Left lung (tissue), 10 donors: ENCODE data around the gene CD34. TPM values are rescaled to one million over a fixed set of nuclear protein-coding genes. Genes with fewer than 3 reads are reported as not detected.
A peak's percentile ranks its signal among the peaks of the same experiment; 100 is the strongest.
"Not testable (repeated sequence)": the region's sequence is repeated elsewhere in the genome, so short reads cannot be mapped to it uniquely, and the experiment has no call there.

Experiments used
- ATAC-seq: fragments of 200-7000 bp; cut with Tn5 transposase; one replicate; pipeline ENCODE4 v1.9.1; 2020; ENCODE audit warnings: moderate library complexity
- DNase-seq, 4 donors: peaks; one replicate each; pipeline ENCODE4 v3.0.0-alpha.2; 2013 to 2020
- H3K27ac ChIP-seq, 2 donors: fragments of 200-600 bp; sonication (generic) in 1 of 2; one replicate each; pipeline versions ENCODE4 v1.5.0 to v1.8.0; 2020 to 2021
- H3K27me3 ChIP-seq, 2 donors: fragments of 200-600 bp; sonication (generic) in 1 of 2; one replicate each; pipeline versions ENCODE4 v1.5.0 to v1.8.0; 2020 to 2021
- H3K36me3 ChIP-seq, 2 donors: fragments of 200-600 bp; sonication (generic) in 1 of 2; one replicate each; pipeline versions ENCODE4 v1.5.0 to v1.8.0; 2020 to 2021
- H3K4me1 ChIP-seq, 2 donors: fragments of 200-600 bp; one replicate each; pipeline ENCODE4 v1.8.0; 2021
- H3K4me3 ChIP-seq, 2 donors: fragments of 200-600 bp; sonication (generic) in 1 of 2; one replicate each; pipeline versions ENCODE4 v1.5.0 to v1.8.0; 2020 to 2021; ENCODE audit warnings: mild to moderate bottlenecking in 1 of 2
- H3K9me3 ChIP-seq, 2 donors: fragments of 200-600 bp; sonication (generic) in 1 of 2; one replicate each; pipeline versions ENCODE4 v1.5.0 to v1.8.0; 2020 to 2021
- intact Hi-C, 2 donors: fragments of 100-400 bp; cut with DNase I; formaldehyde crosslinking; loops; one replicate each; pipeline versions ENCODE4 v1.11.2 to v1.14.2; 2022
- polyA plus RNA-seq, 6 donors: library from polyadenylated mRNA; unstranded; fragments of 120-200 nt; gene quantifications; one replicate each; pipeline ENCODE4 v1.2.1, GENCODE V29; 2013; ENCODE audit not compliant: insufficient read length in 6 of 6
- total RNA-seq, 2 donors: library from RNA; stranded (reverse); fragmentation: NEBNext Ultra II Directional; extraction: Animal tissue kit (Norgen Biotek cat#: 25700); gene quantifications; one replicate each; pipeline ENCODE4 v1.2.1, GENCODE V29; 2021
- TF ChIP-seq, protein P1 (sequence below), 2 donors: fragments of 200-600 bp; sonication (generic) in 1 of 2; IDR thresholded peaks; one replicate each; pipeline versions ENCODE4 v1.5.0 to v1.8.0; 2021; ENCODE audit warnings: antibody characterized with exemption in 2 of 2
- donor health status: DM: no; HTN: yes; CAD: no.
- donor health status: DM: no; HTN: no; CAD: no.

Gene CD34
- total and polyA plus RNA-seq, 8 donors: 40.8 to 160 (median 137) TPM

DNA sequence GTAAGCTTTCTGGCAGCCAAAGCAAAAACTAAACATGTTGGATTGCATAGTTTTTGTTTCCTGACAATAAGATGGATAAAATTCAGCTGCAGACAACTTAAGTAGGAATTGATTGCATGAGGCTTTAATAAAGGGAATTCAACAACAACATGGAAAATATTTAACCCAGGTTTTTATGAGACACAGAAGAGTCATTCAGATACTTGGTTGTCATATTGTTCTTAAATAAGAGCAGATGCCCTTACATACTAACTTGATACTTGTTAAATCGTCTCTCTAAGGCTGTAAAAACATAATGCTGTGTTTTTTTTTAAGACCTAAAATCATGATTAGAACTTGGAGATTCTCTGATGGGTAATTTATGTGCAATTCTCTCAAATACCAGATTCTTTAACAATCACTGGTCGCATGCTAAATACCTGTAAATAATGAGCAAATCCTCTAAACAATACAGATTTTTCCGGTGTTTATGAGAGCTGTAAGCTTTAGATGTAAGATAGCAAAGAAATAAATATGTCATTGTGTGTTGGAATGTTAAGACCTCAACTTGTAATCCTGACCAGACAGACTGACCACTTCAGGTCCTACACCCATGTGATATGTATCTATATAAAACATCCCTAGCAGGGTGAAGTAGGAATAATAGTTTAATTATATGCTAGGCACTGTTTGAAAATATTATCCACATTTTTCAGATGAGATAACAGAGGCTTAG, 37.8 kb upstream of the CD34 start:
- Histone ChIP-seq H3K36me3 (no peaks in the 10 kb centered on the region), H3K4me3 (no peak overlapping the region), H3K27me3 (no peaks in the 10 kb centered on the region), H3K27ac (peak overlapping the region in 1 of 2 donors; percentile 4), H3K9me3 (no peaks in the 10 kb centered on the region), H3K4me1 (peaks cover 0 to 9% of the 10 kb centered on the region in 2 donors)
- TF ChIP-seq, protein P1, sequence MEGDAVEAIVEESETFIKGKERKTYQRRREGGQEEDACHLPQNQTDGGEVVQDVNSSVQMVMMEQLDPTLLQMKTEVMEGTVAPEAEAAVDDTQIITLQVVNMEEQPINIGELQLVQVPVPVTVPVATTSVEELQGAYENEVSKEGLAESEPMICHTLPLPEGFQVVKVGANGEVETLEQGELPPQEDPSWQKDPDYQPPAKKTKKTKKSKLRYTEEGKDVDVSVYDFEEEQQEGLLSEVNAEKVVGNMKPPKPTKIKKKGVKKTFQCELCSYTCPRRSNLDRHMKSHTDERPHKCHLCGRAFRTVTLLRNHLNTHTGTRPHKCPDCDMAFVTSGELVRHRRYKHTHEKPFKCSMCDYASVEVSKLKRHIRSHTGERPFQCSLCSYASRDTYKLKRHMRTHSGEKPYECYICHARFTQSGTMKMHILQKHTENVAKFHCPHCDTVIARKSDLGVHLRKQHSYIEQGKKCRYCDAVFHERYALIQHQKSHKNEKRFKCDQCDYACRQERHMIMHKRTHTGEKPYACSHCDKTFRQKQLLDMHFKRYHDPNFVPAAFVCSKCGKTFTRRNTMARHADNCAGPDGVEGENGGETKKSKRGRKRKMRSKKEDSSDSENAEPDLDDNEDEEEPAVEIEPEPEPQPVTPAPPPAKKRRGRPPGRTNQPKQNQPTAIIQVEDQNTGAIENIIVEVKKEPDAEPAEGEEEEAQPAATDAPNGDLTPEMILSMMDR (IDR thresholded peaks at IDR 0.05): no peak
- intact Hi-C loops: no loop called here
- ATAC-seq (no peak), DNase-seq (no peak)

DNA sequence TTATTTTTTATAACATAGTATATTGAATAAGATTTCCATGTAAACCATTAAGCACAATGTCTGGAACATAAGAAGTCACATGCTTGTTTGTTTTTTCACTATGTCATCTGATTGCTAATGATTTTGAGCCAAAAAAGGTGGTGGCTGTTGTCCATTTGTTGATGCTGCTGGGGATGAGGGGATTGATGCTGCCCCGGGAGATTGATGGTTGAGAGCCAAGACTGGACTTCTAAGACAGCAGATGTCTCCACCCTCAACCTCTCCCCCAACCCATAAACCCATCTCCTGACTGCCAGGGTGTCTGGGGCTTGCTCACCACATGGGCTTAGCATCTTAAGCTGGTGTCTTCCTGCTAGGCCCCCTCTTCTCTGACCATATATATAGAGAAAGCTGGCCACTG, 35.8 kb upstream of the CD34 start:
- intact Hi-C loops: no loop called here
- Histone ChIP-seq H3K27ac (no peak overlapping the region), H3K36me3 (no peaks in the 10 kb centered on the region), H3K9me3 (no peaks in the 10 kb centered on the region), H3K4me1 (no peaks in the 10 kb centered on the region), H3K4me3 (no peak overlapping the region), H3K27me3 (no peaks in the 10 kb centered on the region)
- ATAC-seq (no peak), DNase-seq (no peak)
- TF ChIP-seq, protein P1 (IDR thresholded peaks at IDR 0.05): no peak

DNA sequence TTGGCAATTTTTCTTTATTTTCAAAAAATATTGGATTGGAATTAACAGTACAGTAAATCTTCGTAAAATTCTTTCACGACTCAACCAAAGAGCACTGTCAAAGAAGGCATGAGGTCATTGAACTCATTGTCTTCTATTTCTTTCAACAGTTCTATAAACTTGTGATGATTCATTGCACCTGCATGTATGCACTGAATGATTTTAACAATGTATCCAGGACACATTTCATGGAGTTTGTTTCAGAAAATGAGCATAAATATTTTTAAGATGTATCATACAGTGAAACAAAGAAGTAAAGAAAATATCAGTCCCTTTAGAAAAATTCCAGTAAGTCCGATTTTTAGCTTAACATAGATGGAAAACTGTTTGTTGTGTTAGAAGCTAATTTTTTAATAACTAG, 33.6 kb upstream of the CD34 start:
- intact Hi-C loops: no loop called here
- no peak for ATAC-seq

DNA sequence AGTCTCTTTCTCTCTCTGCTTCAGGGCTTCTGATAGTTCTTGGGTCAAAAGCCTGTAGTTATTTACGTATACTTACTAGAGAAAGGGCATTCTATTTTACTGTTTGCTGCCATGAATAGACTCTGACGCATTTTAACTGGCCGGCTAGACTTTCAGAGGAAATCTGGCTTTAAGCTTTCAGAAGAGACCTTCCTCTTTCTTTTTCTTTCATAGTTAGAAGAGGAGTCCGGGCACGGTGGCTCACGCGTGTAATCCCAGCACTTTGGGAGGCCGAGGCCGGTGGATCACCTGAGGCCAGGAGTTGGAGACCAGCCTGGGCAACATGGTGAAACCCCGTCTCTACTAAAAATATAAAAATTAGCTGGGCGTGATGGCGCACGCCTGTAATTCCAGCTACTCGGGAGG, 31.4 kb upstream of the CD34 start:
- ATAC-seq: peak; percentile 41
- DNase-seq: peak in 1 of 4 donors; percentile 50
- H3K9me3 ChIP-seq, intact Hi-C loops, H3K36me3 ChIP-seq, H3K4me1 ChIP-seq, H3K4me3 ChIP-seq, H3K27me3 ChIP-seq: not testable (repeated sequence)
- peak overlapping the region; percentile 68 to 78 for H3K27ac ChIP-seq

More for the DNA sequence above, 33.6 kb upstream of the CD34 start:
- Histone ChIP-seq H3K36me3 (no peaks in the 10 kb centered on the region), H3K4me3 (no peak overlapping the region), H3K4me1 (no peaks in the 10 kb centered on the region), H3K27ac (no peak overlapping the region), H3K27me3 (no peaks in the 10 kb centered on the region), H3K9me3 (no peaks in the 10 kb centered on the region)
- TF ChIP-seq, protein P1 (IDR thresholded peaks at IDR 0.05): no peak
- DNase-seq: no peak

DNA sequence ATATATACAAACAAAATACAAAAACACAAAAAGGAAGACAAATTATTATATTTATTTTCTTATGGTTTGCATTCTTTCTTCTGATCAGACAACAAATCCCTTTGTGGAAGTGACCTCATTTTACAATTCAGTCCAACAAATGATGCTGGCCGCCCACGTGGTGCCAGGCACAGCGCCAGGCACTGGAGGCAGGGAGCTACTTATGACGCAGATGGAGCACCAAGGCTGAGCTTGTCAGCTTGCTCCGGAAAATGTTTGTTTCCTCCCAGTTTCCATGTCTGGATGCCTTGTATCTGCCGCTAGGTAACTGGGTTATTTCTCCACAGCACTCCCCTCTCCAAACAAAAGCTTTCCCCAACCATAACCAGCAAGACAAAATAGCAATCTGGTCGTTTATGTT, 30.7 kb upstream of the CD34 start:
- DNase-seq: peak in 3 of 4 donors; percentile 58 to 75 (median 67)
- Histone ChIP-seq H3K9me3 (no peaks in the 10 kb centered on the region), H3K27ac (peak overlapping the region; percentile 68 to 78), H3K36me3 (no peaks in the 10 kb centered on the region), H3K4me1 (no peaks in the 10 kb centered on the region), H3K4me3 (no peak overlapping the region), H3K27me3 (no peaks in the 10 kb centered on the region)
- TF ChIP-seq, protein P1 (IDR thresholded peaks at IDR 0.05): no peak
- peak; percentile 60 for ATAC-seq
- intact Hi-C loops: no loop called here

DNA sequence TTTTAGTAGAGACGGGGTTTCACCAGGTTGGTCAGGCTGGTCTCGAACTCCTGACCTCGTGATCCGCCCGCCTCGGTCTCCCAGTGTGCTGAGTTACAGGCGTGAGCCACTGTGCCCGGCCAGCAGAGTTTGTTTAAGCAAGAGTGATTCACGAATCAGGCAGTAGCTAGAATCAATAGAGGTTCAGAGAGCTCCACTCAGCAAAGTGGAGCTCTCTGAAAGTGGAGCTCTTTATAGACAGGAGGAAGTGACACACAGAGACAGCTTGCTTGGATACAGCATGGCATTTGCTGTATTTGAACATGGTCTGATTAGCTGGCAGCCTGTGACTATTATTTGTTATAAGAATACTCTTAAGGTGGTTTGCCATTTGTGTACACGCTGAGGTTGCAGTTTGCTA, 27.1 kb upstream of the CD34 start:
- Histone ChIP-seq H3K27ac (no peak overlapping the region), H3K4me3 (no peak overlapping the region), H3K36me3 (no peaks in the 10 kb centered on the region), H3K27me3 (no peaks in the 10 kb centered on the region), H3K9me3 (peaks cover 0 to 4% of the 10 kb centered on the region in 2 donors), H3K4me1 (no peaks in the 10 kb centered on the region)
- intact Hi-C loops: no loop called here
- DNase-seq (peak in 1 of 4 donors; percentile 36), ATAC-seq (peak; percentile 79)
- TF ChIP-seq, protein P1 (IDR thresholded peaks at IDR 0.05): no peak
